K562 (cell line): ENCODE measurements around the gene BMP6. TPM values are rescaled to one million over a fixed set of nuclear protein-coding genes. Genes with fewer than 3 reads are reported as not detected.

Experiments
- ATAC-seq: fragments of 200-7000 bp; cut with Tn5 transposase; 3 replicates; pipeline ENCODE4 v1.9.1; 2020; ENCODE audit warnings: moderate library complexity
- BruUV-seq: library from RNA; stranded (reverse); fragments of 400-500 nt; replicated peaks from 2 replicates; lab custom pipeline; 2021; lab: Mats Ljungman, UMichigan
- CTCF ChIA-PET: fragments of 300-600 bp; formaldehyde crosslinking; extraction: SDS; loops from one replicate; lab custom pipeline; 2021; ENCODE audit warnings: low intra/inter-chr PET ratio; lab: Yijun Ruan, JAX
- POLR2A ChIA-PET: fragments of 300-600, 350-650 bp; sonication (Branson Sonifier 250); formaldehyde crosslinking; extraction: SDS; loops from one replicate; lab custom pipeline; 2021; ENCODE audit warnings: antibody characterized with exemption, inconsistent platforms; lab: Yijun Ruan, JAX
- DNase-seq, 4 experiments: peaks; one replicate each; pipeline versions ENCODE4 v3.0.0 to v3.0.0-alpha.2; 2011 to 2018; ENCODE audit warnings: low spot score in 3 of 4, mixed read lengths in 3 of 4; ENCODE audit errors: extremely low read depth in 1 of 4
- FAIRE-seq: peaks from 2 replicates; lab custom pipeline; 2011; peaks lifted over from hg19 to GRCh38; lab: Jason Lieb, UNC
- H2AFZ ChIP-seq: 2 replicates; pipeline ENCODE4 v1.6.0; 2011; ENCODE audit warnings: low read depth, low read length, control low read depth, inconsistent platforms
- H3K27ac ChIP-seq: fragments of 200-600 bp; 3 replicates; pipeline ENCODE4 v1.8.0; 2011; ENCODE audit warnings: low read depth, mild to moderate bottlenecking, control low read depth, inconsistent platforms, low read length, moderate library complexity, mixed read lengths; ENCODE audit errors: extremely low read depth
- H3K27me3 ChIP-seq, 2 experiments: fragments of 300-600 bp in 1 of 2; 2 replicates in 1 of 2; 3 replicates in 1 of 2; pipeline versions ENCODE4 v1.6.0 to v1.8.0; 2011; ENCODE audit warnings: inconsistent platforms in 2 of 2, low read length in 2 of 2, mild to moderate bottlenecking in 1 of 2, mixed read lengths in 1 of 2, moderate library complexity in 1 of 2; ENCODE audit not compliant: control insufficient read depth in 2 of 2, insufficient read depth in 2 of 2
- H3K36me3 ChIP-seq: fragments of 300-600 bp; 3 replicates; pipeline ENCODE4 v1.8.0; 2011; ENCODE audit warnings: mild to moderate bottlenecking, low read length, inconsistent platforms; ENCODE audit not compliant: control insufficient read depth, insufficient read depth
- H3K4me1 ChIP-seq, 2 experiments: fragments of 200-600 bp in 1 of 2; replicated peaks in 1 of 2; 2 replicates in 1 of 2; 3 replicates in 1 of 2; pipeline versions ENCODE4 v1.5.1 to v1.8.0; 2011; ENCODE audit warnings: inconsistent platforms in 2 of 2, low read length in 2 of 2, mild to moderate bottlenecking in 1 of 2, mixed read lengths in 1 of 2, moderate library complexity in 1 of 2; ENCODE audit not compliant: control insufficient read depth in 2 of 2, insufficient read depth in 2 of 2
- H3K4me2 ChIP-seq: 2 replicates; pipeline ENCODE4 v1.6.1; 2011; ENCODE audit warnings: low read length, control low read depth, inconsistent platforms, mixed read lengths; ENCODE audit not compliant: insufficient read depth
- H3K4me3 ChIP-seq: fragments of 200-600 bp; sonication (generic), shearing (Covaris generic); 2 replicates; pipeline ENCODE4 v1.5.1; 2016; ENCODE audit warnings: control low read depth, inconsistent platforms
- H3K79me2 ChIP-seq: fragments of 200-600 bp; 3 replicates; pipeline ENCODE4 v1.8.0; 2011; ENCODE audit warnings: low read length, inconsistent platforms; ENCODE audit not compliant: control insufficient read depth, insufficient read depth
- H3K9ac ChIP-seq, 2 experiments: 2 replicates each; pipeline versions ENCODE4 v1.6.0 to v1.6.1; 2011; ENCODE audit warnings: low read depth in 2 of 2, low read length in 2 of 2, control low read depth in 1 of 2, inconsistent platforms in 1 of 2, mild to moderate bottlenecking in 1 of 2, mixed read lengths in 1 of 2; ENCODE audit not compliant: insufficient read depth in 1 of 2
- H3K9me1 ChIP-seq: one replicate; pipeline ENCODE4 v1.6.0; 2011; ENCODE audit warnings: inconsistent platforms, mild to moderate bottlenecking, low read length, moderate library complexity; ENCODE audit not compliant: control insufficient read depth, insufficient read depth
- H3K9me3 ChIP-seq: replicated peaks from 2 replicates; pipeline ENCODE4 v1.5.1; 2011; ENCODE audit warnings: low read depth, low read length, inconsistent platforms; ENCODE audit not compliant: control insufficient read depth, insufficient read depth
- H4K20me1 ChIP-seq: replicated peaks from 2 replicates; pipeline ENCODE4 v1.6.1; 2011; ENCODE audit warnings: low read length, inconsistent platforms, mixed read lengths; ENCODE audit not compliant: control insufficient read depth, insufficient read depth
- CHD4 ChIP-seq: fragments of 200-600 bp; sonication (generic); IDR thresholded peaks from 3 replicates; pipeline ENCODE4 v1.6.1; 2012; ENCODE audit warnings: low read depth, mild to moderate bottlenecking, mixed read lengths, low read length, inconsistent platforms; ENCODE audit not compliant: insufficient read depth, insufficient replicate concordance, poor library complexity, severe bottlenecking
- CREM ChIP-seq: IDR thresholded peaks from 2 replicates; pipeline ENCODE4 v1.6.1; 2014; ENCODE audit warnings: antibody characterized with exemption, low read depth
- FOXP1 ChIP-seq: sonication (generic); formaldehyde crosslinking; IDR thresholded peaks from 2 replicates; pipeline ENCODE4 v1.8.0; 2022; ENCODE audit warnings: mild to moderate bottlenecking, missing genetic modification reagents
- KDM1A ChIP-seq, 2 experiments: fragments of 450-650 bp; IDR thresholded peaks; 2 replicates each; pipeline ENCODE4 v1.6.1; 2016; ENCODE audit warnings: mild to moderate bottlenecking in 2 of 2
- MAFG ChIP-seq: fragments of 450-650 bp; conservative IDR thresholded peaks from 2 replicates; pipeline ENCODE4 v1.6.1; 2016; ENCODE audit warnings: missing genetic modification characterization, missing compliant biosample characterization
- MAFK ChIP-seq: IDR thresholded peaks from 2 replicates; pipeline ENCODE4 v1.6.1; 2011; ENCODE audit warnings: low read length, improper control_type of control experiment
- MTF1 ChIP-seq: fragments of 250-450 bp; sonication (Bioruptor Pico); IDR thresholded peaks from 2 replicates; pipeline ENCODE4 v1.9.0; 2021; ENCODE audit warnings: moderate library complexity, mild to moderate bottlenecking, inconsistent platforms, borderline replicate concordance
- NR1H2 ChIP-seq: sonication (generic); formaldehyde crosslinking; IDR thresholded peaks from 2 replicates; pipeline ENCODE4 v1.4.0; 2020; ENCODE audit warnings: mild to moderate bottlenecking, missing genetic modification reagents
- POLR2AphosphoS5 ChIP-seq: IDR thresholded peaks from 2 replicates; pipeline ENCODE4 v1.6.1; 2011; ENCODE audit warnings: mild to moderate bottlenecking, low read depth, low read length, moderate library complexity; ENCODE audit not compliant: control insufficient read depth, insufficient read depth
- POLR3A ChIP-seq: IDR thresholded peaks from 2 replicates; pipeline ENCODE4 v1.6.1; 2011; ENCODE audit warnings: borderline replicate concordance, mild to moderate bottlenecking, moderate library complexity; ENCODE audit not compliant: insufficient read length, insufficient read depth; ENCODE audit errors: extremely low read depth
- U2AF2 ChIP-seq: fragments of 200-400 bp; formaldehyde crosslinking; optimal IDR thresholded peaks from 2 replicates; pipeline ENCODE3; 2017; ENCODE audit warnings: low read depth, mild to moderate bottlenecking, low read length
- XRCC4 ChIP-seq: IDR thresholded peaks from one replicate; pipeline ENCODE4 v1.6.1; 2011; ENCODE audit not compliant: insufficient read depth, insufficient read length; ENCODE audit errors: extremely low read depth
- ZNF589 ChIP-seq: fragments of 200-800 bp; sonication (Bioruptor generic); IDR thresholded peaks from 2 replicates; pipeline ENCODE4 v1.6.1; 2016; ENCODE audit warnings: low read depth, missing genetic modification characterization, missing compliant biosample characterization
- ZNF644 ChIP-seq: fragments of 200-800 bp; sonication (Bioruptor generic); IDR thresholded peaks from 2 replicates; pipeline ENCODE4 v1.6.1; 2016; ENCODE audit warnings: low read depth, missing genetic modification characterization, missing compliant biosample characterization
- ZNF668 ChIP-seq: fragments of 250-450 bp; sonication (Bioruptor Pico); IDR thresholded peaks from 2 replicates; pipeline ENCODE4 v1.8.0; 2022; ENCODE audit warnings: mild to moderate bottlenecking, inconsistent platforms
- ZNF695 ChIP-seq: fragments of 450-650 bp; formaldehyde crosslinking; IDR thresholded peaks from 2 replicates; pipeline ENCODE4 v1.4.0; 2020; ENCODE audit warnings: mild to moderate bottlenecking, moderate library complexity
- WGBS: fragments of 100-300 bp; shearing (Covaris generic); methylation state at CpG from one replicate; pipeline ENCODE4 v1.1.6; 2016; ENCODE audit warnings: low coverage, mixed read lengths; ENCODE audit not compliant: insufficient coverage; ENCODE audit errors: missing lambda C conversion rate; 5-methylcytosine and 5-hydroxymethylcytosine counted together
- in situ Hi-C: fragments of 300-500 bp; cut with MboI; formaldehyde crosslinking; loops from 4 replicates; pipeline ENCODE4 v1.15.0; 2018; ENCODE audit warnings: inconsistent platforms, mixed read lengths
- intact Hi-C: fragments of 100-400 bp; cut with micrococcal nuclease; formaldehyde crosslinking; loops from 2 replicates; pipeline ENCODE4 v1.14.2; 2022
- polyA plus RNA-seq, 8 experiments: library from polyadenylated mRNA; depleted of rRNA in 4 of 8; stranded (reverse) in 5 of 8; unstranded in 3 of 8; fragments of >200 nt; fragmentation: Nextera tagmentation in 2 of 8; fragmentation: Illumina TruSeq in 1 of 8; extraction: Ambion mirVana in 2 of 8; extraction: Trizol in 1 of 8; gene quantifications; 2 replicates each; pipeline versions ENCODE4 v1.2.1 to v1.2.3, GENCODE V29; 2011 to 2014; ENCODE audit warnings: inconsistent platforms in 1 of 8, missing spikeins in 1 of 8
- total RNA-seq, 7 experiments: library from RNA; depleted of rRNA in 6 of 7; stranded (reverse); fragments of >200 nt in 6 of 7; fragmentation: Illumina TruSeq in 2 of 7; extraction: Trizol in 2 of 7; gene quantifications; 2 replicates each; pipeline versions ENCODE4 v1.2.1 to v1.2.3, GENCODE V29; 2011 to 2021; ENCODE audit warnings: low replicate concordance in 1 of 7
- TF ChIP-seq, protein P1 (sequence below): sonication (generic); formaldehyde crosslinking; IDR thresholded peaks from 2 replicates; pipeline ENCODE4 v1.8.0; 2022; ENCODE audit warnings: mild to moderate bottlenecking, low read depth, missing genetic modification reagents
- TF ChIP-seq, protein P2 (sequence below): fragments of 250-450 bp; sonication (Bioruptor Pico); IDR thresholded peaks from 2 replicates; pipeline ENCODE4 v1.5.0; 2021; ENCODE audit warnings: mild to moderate bottlenecking, borderline replicate concordance
- TF ChIP-seq, protein P3 (sequence below): fragments of 450-650 bp; IDR thresholded peaks from 2 replicates; pipeline ENCODE4 v1.6.1; 2017; ENCODE audit warnings: mild to moderate bottlenecking, moderate library complexity

BMP6 gene
- total and polyA plus RNA-seq, 9 of the 15 experiments (the other 6 are each of a cell fraction or from before 2014, with no cell fraction given) = 0.01 to 0.13 (median 0.06) TPM; not detected in 3

DNA sequence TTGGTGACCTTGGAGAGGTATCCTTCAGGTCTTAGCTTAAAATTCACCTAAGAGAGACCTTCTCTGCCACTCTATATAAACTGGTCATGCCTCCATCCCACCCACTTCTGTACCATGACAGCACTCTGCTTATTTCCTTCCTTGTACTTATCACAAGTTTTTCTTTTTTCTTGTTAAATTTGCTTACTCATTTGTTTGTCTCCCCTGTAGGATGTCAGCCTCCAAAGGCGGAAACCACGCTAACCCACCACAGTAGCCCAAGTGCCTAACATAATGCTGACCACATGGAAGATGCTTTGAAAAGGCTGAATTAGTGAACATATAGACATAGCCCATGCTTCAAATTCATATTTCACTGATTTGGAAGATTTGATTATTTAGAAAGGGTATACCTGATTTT is 5.4 kb downstream of the BMP6 start:
- H3K27ac ChIP-seq = no peak overlapping the region
- ATAC-seq = no peak; the same call in 2 of the 3 replicates
- intact Hi-C loops (no loop called here), in situ Hi-C loops (no loop called here)
- H3K36me3 ChIP-seq = no peaks in the 10 kb centered on the region
- H3K9me1 ChIP-seq = no peaks in the 10 kb centered on the region
- FAIRE-seq = no peak
- CTCF ChIA-PET = no interaction called here
- H3K9me3 ChIP-seq = no peaks in the 10 kb centered on the region
- H4K20me1 ChIP-seq = peaks cover 4% of the 10 kb centered on the region; the same call in 1 of the 2 replicates
- H3K79me2 ChIP-seq = no peaks in the 10 kb centered on the region
- H3K27me3 ChIP-seq = peaks cover 52 to 54% of the 10 kb centered on the region in 2 experiments
- no peak for DNase-seq
- BruUV-seq = no TSS peak
- H3K4me1 ChIP-seq = peaks cover 6 to 22% of the 10 kb centered on the region in 2 experiments; a peak in 3 of 5 replicates
- no peak overlapping the region for H3K9ac ChIP-seq
- H3K4me2 ChIP-seq = no peak overlapping the region
- H2AFZ ChIP-seq = no peak overlapping the region
- POLR2A ChIA-PET = interaction anchor here (0.5 kb wide), 1 partner anchor 19 kb away, joined by 3 read pairs; no protein-coding TSS in a partner anchor
- 9% methylated on average over 2 of the region's 2 CpGs for WGBS
- no peak overlapping the region for H3K4me3 ChIP-seq
- TF ChIP-seq POLR3A = no peak
- TF ChIP-seq ZNF695 = no peak
- TF ChIP-seq ZNF668 (CRISPR knock-in tag) = no peak
- no peak for TF ChIP-seq CREM
- peak; percentile 72 for TF ChIP-seq MAFG (tag)
- TF ChIP-seq XRCC4 = no peak
- no peak for TF ChIP-seq ZNF589 (CRISPR knock-in tag)
- TF ChIP-seq, protein P1, sequence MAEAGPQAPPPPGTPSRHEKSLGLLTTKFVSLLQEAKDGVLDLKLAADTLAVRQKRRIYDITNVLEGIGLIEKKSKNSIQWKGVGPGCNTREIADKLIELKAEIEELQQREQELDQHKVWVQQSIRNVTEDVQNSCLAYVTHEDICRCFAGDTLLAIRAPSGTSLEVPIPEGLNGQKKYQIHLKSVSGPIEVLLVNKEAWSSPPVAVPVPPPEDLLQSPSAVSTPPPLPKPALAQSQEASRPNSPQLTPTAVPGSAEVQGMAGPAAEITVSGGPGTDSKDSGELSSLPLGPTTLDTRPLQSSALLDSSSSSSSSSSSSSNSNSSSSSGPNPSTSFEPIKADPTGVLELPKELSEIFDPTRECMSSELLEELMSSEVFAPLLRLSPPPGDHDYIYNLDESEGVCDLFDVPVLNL (CRISPR knock-in tag) = no peak
- no peak for TF ChIP-seq KDM1A (IDR thresholded peaks at IDR 0.05)
- no peak for TF ChIP-seq NR1H2 (CRISPR knock-in tag)
- peak; percentile 9; the same call in 1 of the 2 replicates for TF ChIP-seq MAFK
- no peak for TF ChIP-seq MTF1 (CRISPR knock-in tag)
- TF ChIP-seq FOXP1 (CRISPR knock-in tag) = no peak
- TF ChIP-seq, protein P2, sequence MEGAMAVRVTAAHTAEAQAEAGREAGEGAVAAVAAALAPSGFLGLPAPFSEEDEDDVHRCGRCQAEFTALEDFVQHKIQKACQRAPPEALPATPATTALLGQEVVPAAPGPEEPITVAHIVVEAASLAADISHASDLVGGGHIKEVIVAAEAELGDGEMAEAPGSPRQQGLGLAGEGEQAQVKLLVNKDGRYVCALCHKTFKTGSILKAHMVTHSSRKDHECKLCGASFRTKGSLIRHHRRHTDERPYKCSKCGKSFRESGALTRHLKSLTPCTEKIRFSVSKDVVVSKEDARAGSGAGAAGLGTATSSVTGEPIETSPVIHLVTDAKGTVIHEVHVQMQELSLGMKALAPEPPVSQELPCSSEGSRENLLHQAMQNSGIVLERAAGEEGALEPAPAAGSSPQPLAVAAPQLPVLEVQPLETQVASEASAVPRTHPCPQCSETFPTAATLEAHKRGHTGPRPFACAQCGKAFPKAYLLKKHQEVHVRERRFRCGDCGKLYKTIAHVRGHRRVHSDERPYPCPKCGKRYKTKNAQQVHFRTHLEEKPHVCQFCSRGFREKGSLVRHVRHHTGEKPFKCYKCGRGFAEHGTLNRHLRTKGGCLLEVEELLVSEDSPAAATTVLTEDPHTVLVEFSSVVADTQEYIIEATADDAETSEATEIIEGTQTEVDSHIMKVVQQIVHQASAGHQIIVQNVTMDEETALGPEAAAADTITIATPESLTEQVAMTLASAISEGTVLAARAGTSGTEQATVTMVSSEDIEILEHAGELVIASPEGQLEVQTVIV (CRISPR knock-in tag) = no peak
- no peak for TF ChIP-seq ZNF644 (tag)
- no peak for TF ChIP-seq POLR2AphosphoS5
- no peak for TF ChIP-seq CHD4
- no peak for TF ChIP-seq U2AF2
- TF ChIP-seq, protein P3, sequence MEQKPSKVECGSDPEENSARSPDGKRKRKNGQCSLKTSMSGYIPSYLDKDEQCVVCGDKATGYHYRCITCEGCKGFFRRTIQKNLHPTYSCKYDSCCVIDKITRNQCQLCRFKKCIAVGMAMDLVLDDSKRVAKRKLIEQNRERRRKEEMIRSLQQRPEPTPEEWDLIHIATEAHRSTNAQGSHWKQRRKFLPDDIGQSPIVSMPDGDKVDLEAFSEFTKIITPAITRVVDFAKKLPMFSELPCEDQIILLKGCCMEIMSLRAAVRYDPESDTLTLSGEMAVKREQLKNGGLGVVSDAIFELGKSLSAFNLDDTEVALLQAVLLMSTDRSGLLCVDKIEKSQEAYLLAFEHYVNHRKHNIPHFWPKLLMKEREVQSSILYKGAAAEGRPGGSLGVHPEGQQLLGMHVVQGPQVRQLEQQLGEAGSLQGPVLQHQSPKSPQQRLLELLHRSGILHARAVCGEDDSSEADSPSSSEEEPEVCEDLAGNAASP = no peak
